ENCODE results near the gene CA7.
"Not testable (repeated sequence)": the region's sequence is repeated elsewhere in the genome, so short reads cannot be mapped to it uniquely, and the experiment has no call there.

CA7 gene

DNA sequence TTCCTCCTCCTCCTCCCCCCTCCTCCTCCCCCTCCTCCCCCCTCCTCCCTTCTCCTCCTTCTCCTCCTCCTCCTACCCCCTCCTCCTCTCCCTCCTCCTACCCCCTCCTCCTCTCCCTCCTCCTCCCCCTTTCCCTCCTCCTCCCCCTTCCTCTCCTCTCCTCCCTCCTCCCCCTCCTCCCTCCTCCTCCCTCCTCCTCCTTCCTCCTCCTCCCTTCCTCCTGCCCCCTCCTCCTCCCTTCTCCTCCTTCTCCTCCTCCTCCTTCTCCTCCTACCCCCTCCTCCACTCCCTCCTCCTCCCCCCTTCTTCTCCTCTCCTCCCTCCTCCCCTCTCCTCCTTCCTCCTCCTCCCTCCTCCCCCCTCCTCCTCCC is 29.5 kb downstream of the CA7 start:
- no peak for DNase-seq (ENCODE audit: low read depth)

DNA sequence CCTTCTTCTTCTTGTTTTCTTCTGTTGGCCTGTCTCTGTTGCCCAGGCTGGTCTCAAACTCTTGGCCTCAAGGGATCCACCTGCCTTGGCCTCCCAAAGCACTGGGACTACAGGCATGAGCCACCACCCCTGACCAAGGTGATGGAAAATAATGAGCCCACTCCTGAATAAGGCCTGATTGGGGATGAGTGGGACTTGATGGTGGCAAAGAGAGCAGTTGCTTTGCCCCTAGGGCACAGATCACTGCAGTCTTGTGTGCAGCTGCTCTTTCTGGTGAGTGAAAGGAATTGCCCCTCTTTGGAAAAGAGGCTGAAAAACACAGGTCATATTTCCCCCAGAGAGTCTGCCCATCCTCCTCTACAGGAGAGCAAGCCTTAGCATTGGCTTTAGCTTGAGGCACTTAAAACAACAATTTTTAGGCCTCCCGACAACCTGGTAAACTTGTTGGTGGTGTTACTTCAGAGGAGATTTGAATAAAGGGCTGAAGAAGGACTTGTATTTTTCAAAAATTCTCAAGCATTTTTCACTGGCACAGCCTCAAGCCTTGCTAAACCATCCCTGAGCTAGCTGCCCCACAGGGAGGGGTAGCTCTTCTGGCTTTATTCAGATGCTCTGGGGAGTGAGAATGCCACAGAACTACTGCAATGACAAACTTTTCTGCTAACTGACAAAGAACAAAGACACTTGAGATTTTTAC is 30.0 kb downstream of the CA7 start:
- peak; percentile 49 for DNase-seq (ENCODE audit: low read depth)

DNA sequence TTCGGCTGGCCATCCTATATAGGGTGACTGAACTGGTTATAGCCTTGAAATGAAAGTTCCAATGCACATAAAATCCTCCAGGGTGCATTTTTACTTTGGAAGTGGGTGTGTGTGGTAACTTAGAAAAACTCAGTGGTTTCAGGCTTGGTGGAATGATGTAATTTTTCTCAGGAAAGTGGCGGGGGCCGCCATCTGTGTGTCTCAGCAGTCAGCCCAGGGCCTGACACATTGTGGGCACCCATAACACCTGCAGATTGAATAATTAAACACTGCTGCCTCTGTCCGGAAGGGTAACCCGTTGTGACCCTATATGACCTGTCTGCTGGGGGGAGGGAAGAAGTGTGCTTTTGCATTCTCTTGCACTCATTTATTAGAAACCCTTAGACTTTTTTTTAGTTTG is 33.9 kb downstream of the CA7 start:
- peak; percentile 20 for DNase-seq (ENCODE audit: low read depth)

DNA sequence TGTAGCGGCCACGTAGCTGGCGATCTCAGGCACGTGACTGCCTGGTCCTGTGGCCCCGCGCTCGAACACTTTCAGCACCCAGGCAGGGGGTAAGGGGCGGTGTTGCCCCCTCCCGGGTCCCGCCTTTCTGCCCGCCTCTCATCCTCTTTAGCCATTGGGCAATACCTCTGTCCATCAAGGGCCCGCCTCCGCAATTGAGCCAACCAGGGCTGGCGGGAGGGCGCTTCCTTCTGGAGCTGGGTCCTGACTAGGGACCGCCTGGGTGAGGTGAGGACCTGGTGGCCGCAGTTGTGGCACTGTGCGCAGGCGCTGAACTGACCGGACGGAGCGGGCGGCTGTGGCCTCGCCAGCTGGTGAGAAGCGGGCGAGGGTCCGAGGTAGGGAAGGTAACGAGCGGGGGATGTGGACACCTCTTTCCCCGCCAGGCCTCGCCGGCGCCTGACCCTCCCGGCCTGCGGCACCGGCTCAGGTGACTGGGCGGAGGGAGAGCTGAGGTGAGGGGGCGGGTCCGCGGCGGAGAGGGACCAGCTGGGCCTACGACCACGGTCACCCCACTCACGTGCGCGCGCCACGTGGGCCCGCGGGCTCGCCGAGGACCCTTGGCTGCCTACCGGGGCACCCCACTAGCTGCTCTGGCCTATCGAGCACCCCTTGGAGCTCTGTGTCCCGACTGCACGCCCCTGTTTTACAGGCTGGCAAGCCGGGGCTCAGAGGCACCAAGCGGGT is 36.2 kb downstream of the CA7 start, which contains the start of gene PDP2:
Gene PDP2 (plus strand): TSS at position 228 of the 726 bp plus-strand sequence. CDS start 3,770 bp downstream, outside the sequence.
- DNase-seq (ENCODE audit: low read depth) = peak; percentile 97

DNA sequence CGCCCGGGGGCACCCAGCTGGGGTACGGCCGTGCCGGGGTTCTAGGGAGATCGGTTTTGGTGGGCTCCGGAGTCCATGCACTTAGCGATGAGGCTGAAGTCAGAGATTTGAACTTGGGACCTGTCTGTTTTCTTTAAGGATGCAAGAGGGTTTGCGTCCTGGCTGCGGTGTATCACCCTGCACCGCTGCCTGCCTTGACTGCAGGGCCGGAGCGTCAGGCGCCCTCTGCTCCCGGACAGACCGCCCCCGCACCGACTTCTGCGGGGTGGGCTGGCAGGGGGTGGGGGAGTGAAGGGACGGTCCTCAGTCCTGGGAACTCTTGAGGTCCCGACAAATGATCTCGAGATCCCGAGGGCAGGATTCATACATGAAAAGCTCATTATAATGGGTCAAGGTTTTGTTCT is 36.8 kb downstream of the CA7 start:
- peak; percentile 61 for DNase-seq (ENCODE audit: low read depth)

DNA sequence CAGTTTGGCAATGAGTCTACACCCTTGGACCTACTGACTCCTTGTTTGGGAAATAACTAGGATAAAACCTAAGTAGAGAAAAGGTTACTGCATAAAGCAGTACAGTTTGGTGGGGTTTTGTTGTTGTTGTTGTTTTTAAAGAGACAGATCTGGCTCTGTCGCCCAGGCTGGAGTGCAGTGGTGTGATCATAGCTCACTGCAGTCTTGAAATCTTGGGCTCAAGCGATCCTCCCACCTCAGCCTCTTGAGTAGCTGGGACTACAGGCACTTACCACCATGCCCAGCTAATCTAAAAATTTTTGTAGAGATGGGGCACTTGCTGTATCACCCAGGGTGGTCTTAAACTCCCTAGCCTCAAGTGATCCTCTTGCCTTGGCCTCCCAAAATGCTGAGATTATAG is 37.3 kb downstream of the CA7 start:
- DNase-seq (ENCODE audit: low read depth) = no peak

DNA sequence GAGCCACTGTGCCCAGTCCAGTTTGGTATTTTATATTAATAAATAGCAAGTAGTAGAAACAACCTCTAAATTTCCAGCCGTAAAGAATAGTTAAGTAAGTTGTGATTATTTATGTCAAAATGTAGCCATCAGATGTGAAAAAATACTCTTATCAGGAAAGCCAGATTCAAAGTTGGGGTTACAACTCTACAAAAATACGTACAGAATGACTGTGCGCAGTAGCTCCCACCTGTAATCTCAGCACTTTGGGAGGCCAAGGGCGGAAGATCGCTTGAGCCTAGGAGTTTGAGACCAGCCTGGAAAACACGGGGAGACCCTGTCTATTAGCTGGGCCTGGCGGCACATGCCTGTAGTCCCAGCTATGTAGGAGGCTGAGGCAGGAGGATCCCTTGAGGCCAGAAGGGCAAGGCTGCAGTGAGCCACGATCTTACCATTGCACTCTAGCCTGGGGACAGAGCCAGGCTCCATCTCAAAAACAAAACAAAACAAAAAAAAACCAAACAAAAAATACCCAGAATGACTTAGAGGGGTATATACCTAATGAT is 37.8 kb downstream of the CA7 start:
- DNase-seq (ENCODE audit: low read depth) = no peak

DNA sequence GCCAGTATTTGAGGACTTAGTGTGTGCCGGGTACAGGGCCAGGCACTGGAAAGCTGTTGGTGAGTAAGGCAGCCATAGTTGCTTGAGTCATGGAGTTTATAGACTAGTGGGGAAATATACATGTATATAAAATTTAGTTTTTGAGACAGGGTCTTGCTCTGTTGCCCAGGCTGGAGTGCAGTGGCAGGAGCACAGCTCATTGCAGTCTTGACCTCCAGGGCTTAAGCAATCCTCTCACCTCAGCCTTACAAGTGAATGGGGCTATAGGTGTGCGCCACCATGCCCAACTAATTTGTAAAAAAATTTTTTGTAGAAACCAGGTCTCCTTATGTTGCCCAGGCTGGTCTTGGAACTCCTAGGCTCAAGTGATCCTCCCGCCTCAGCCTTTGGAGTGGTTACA is 38.5 kb downstream of the CA7 start:
- DNase-seq (ENCODE audit: low read depth) = no peak

DNA sequence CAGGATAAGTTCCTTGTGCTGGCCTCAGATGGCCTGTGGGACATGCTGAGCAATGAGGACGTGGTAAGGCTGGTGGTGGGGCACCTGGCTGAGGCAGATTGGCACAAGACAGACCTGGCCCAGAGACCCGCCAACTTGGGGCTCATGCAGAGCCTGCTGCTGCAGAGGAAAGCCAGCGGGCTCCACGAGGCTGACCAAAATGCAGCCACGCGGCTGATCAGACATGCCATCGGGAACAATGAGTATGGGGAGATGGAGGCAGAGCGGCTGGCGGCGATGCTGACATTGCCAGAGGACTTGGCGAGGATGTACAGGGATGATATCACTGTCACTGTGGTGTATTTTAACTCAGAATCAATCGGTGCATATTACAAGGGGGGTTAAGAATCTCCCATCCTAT is 41.3 kb downstream of the CA7 start:
- DNase-seq (ENCODE audit: low read depth) = no peak

DNA sequence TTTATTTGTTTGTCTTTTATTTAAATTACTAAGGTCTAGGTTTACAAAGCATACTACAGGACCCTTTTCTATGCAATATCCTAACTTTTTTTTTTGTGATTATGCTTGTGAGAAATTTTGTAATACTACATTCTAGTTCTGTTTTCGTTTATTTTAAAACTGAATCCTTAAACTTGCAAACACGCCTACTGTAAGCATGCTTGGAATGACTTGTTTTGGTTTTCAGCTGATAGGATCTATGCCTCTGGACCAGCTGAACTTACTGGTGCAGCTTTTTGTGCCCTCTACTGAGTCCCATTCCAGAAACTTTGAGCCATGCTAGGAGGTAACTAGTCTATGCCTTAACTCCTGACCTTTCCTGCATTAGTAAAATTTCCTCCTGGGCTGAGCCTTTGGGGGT is 42.1 kb downstream of the CA7 start:
- no peak for DNase-seq (ENCODE audit: low read depth)

DNA sequence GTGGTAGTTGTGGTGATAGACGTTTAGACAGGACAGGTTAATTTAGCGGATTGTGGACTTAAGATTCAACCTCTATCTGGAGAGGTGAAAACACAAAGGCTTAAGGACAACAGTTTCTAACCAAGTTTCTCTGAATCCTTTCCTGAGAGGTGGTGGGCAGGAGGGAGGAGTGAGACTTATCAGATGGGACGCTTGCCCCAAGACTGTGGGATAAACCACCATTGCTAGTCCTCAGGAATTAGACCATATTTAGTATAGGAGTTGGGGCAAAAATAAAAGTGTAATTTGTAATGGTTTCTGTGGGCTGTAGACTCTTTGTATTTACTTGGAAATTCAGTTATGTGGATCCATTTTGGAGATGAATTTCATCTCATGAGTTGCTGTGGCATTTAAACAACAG is 42.7 kb downstream of the CA7 start:
- no peak for DNase-seq (ENCODE audit: low read depth)

DNA sequence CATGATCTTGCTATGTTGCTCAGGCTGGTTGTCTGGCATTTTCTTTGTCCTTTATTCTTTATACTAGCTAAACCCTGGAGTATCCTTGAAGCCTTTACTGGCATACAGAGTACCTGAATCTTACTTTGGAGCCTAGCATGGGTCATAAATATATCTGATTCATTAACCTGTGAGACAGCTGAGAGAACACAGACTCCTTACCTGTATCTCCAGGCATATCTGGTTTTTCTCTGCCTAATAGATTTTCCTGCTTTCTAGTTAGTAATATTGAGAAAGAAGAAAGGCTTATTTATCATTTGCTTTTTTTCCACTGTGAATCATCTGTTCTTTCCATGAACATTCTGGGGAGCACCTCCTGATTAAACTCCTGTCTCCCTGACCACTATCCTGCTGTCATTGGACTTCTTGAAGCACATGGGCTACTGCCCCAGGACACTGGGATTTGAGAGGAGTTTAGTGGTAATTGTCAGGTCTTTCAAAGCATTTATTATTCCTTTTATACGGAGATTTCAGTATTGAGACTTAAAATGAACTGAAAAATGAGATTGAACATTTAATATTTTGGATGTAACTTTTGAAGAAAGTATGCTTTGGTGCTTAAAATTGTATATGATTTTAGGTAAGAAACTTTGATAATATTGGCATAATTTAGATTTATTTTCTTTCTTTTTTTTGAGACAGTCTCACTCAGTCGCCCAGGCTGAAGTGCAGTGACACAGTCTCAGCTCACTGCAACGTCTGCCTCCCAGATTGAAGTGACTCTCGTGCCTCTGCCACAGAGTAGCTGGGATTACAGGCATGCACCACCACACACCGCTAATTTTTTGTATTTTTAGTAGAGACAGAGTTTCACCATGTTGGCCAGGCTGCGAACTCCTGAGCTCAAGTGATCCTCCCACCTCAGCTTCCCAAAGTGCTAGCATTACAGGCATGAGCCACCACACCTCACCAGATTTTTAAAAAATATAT is 44.7 kb downstream of the CA7 start:
- no peak for DNase-seq (ENCODE audit: low read depth)

DNA sequence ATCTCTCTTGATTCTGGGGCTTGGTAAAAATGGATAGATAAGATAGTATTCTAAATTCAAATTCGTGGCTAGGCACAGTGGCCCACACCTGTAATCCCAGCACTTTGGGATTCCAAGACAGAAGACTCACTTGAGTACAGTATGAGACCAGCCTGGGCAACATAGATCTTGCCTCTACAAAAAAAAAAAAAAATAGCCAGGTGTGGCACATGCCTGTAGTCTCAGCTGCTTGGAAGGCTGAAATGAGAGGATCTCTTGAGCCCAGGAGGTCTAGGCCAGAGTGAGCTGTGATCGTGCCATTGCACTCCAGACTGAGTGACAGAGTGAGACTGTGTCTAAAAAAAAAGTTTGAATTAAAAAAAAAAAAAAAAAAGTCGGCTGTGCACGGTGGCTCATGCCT is 45.4 kb downstream of the CA7 start:
- no peak for DNase-seq (ENCODE audit: low read depth)

DNA sequence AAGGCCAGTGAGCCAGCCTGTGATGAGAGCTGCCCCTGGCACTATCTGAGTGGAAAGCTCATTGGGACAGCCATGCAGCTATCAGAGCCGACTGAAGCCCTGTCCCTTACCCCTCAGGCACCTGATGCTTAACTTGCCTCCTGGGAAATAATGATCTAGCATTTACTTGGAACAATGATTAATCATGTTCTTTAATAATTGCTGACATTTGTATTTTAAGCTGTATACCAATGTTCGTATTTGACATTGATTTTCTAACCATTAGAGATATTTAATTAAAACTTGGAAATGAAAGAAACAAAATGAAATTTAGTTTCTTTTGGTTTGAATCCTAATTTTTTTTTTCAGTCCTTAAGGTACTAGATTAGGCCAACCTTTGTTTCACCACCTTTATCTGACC is 46.6 kb downstream of the CA7 start:
- no peak for DNase-seq (ENCODE audit: low read depth)

DNA sequence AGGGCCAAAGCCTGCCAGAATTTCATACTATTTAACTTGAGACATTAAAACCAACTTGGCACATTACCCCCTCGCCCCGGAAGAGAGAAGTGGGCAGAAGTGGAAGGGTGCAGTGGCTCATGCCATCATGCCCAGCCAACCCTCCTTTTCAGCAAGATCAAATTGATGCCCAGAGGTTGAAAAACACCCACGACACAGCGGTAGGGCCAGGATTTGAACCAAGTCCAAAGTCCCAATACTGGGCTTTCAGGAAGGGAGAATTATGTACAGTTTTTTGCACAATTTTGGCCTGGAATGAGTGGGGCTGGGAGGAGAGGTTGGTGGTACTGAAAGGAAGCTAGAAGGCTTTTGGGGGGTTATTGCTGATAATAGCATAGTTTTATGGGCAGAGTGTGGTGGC is 47.1 kb downstream of the CA7 start:
- DNase-seq (ENCODE audit: low read depth) = no peak

DNA sequence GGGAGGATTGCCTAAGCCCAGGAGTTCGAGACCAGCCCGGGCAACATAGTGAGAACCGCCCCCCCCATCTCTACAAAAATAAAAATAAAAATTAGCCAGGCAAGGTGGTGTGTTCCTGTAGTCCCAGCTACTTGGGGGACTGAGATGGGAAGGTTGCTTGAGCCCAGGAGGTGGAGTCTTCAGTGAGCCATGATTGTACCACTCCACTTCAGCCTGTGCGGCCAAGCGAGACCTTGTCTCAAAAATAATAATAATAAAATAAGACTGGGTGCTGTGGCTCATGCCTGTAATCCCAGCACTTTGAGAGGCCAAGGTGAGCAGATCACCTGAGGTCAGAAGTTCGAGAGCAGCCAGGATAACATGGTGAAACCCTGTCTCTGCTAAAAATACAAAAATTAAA is 47.6 kb downstream of the CA7 start:
- no peak for DNase-seq (ENCODE audit: low read depth)

DNA sequence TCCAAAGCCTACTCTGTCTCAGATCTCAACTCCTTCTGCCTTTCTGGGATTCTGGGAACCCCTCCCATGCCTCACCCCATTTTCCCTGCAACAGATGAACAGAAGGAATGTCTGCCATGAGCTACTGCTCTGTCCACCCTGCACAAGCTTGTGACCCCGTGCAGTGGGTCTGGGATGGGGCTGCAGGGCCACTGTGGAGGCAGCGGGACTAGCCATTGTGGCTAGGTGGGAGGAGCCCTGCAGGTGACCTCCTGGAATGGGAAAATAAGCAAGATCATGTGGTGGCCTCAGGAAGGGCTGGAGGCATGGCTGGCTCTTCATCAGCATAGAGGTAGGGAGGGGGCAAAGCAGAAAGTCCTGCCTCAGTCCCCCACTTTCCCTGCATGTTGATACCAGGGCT is 49.8 kb downstream of the CA7 start:
- DNase-seq (ENCODE audit: low read depth) = no peak

DNA sequence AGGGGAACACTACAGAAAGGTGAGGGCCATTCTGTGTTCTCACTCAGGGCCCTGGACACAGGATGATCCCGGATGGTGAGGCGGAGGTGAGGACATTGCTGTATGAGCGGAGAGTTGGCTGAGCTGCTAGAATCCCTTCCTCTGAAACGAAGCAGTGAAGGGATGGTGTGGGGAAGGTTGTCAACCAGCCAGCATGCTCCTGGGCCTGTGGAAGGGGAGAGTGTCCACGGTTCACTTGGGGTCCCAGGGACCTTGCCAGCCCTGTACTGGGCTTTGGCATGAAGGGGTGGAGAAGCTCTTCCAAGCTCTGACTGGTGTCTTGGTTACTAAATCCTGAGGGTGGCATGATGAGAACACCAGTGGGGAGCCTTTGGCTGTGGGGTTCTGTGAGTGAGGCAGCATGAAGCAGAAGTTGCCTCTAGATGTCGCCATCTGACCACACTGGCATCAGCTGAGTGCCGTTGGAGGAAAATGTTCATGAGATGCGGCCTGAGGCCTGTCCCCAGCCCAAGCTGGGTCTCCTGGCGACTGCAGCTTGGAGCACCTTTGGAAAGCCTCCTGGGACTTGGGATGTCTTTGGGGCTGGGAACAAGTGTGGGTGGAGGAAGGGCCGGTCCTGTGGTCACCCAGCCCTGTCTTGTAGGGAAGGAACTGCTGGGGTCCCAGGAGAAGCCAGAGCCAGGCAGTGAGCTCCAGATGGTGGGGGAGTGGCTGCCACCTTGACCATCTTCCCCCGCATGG is 50.9 kb downstream of the CA7 start:
- DNase-seq (ENCODE audit: low read depth) = peak; percentile 80

DNA sequence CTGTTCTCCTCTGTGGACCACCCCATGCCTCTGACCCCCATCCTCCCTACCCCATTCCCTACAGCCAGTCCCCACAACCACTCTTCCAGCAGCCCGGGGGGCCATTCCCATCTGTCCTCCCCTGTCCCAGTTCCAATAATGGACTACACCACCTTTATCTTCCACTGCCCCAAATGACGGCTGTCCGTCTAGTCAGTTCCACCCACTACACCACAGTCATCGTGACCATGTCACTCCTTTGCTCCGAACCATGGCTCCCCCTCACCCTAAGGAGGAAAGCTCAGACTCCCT is 51.4 kb downstream of the CA7 start:
- no peak for DNase-seq (ENCODE audit: low read depth)

DNA sequence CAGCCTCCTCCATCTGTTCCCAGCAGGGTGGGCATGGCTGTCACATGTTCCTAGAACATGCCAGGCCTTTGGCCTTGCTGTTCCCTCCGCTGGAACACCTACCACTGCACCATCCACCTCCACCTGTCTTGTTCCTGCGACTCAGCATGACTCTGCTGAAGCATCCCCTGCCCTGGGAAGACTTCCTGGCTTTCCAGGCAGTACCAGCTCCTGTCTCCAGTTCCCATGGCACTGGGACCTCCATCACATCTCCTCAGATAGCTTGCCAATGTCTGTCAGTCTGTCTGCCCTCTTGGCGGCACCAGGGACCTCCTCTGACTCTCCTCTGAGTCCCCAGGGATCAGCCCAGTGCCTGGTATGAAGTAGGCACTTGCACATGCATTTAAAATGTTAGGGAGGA is 51.8 kb downstream of the CA7 start:
- no peak for DNase-seq (ENCODE audit: low read depth)

DNA sequence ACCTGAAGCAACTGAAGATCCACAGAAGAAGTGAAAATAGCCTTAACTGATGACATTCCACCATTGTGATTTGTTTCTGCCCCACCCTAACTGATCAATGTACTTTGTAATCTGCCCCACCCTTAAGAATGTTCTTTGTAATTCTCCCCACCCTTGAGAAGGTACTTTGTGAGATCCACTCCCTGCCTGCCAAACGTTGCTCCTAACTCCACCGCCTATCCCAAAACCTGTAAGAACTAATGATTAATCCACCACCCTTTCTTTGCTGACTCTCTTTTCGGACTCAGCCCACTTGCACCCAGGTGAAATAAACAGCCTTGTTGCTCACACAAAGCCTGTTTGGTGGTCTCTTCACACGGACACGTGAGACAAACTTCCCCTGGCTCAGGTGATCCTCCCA is 52.5 kb downstream of the CA7 start:
- DNase-seq (ENCODE audit: low read depth) = not testable (repeated sequence)

DNA sequence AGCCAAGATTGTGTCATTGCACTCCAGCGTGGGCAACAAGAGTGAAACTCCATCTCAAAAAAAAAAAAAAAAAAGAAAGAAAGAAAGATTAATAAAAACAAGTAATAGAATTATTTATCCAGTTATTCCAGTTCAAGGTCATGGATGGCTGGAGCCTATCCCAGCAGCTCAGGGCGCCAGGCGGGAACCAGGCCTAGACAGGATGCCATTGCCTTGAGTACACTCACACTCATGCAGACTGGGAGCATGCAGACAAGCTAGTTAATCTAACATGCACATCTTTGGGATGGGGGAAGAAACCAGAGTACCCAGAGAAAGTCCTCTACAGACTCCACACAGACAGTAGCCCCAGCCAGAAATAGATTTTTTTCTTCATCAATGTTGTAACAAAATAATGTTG is 54.0 kb downstream of the CA7 start:
- peak; percentile 51 for DNase-seq (ENCODE audit: low read depth)
